Measurements from ENCODE around the gene LZTS3. TPM values are rescaled to one million over a fixed set of nuclear protein-coding genes. Genes with fewer than 3 reads are reported as not detected.

The LZTS3 gene
- total RNA-seq, 1 experiment from 2014 or later = 4.5 TPM

- Histone ChIP-seq H3K36me3 (ENCODE audit: control insufficient read depth, insufficient read depth, low read length) (peaks cover 1% of the 10 kb centered on the region; the same call in 1 of the 2 replicates), H3K4me3 (ENCODE audit: low read depth, low read length) (no peak overlapping the region), H3K9me3 (no peaks in the 10 kb centered on the region), H3K4me1 (no peaks in the 10 kb centered on the region), H3K27me3 (replicated peaks; ENCODE audit: control insufficient read depth, insufficient read depth, low read length) (no peaks in the 10 kb centered on the region)
- peak; percentile 76 to 89 for TF ChIP-seq CTCF (IDR thresholded peaks at IDR 0.05; ENCODE audit: insufficient read depth in 1 of 2, low read depth in 1 of 2, low read length in 1 of 2, severe bottlenecking in 1 of 2, unreplicated experiment in 1 of 2)
- peak; percentile 55 to 62 for DNase-seq
- BruUV-seq (replicated peaks) = no TSS peak
- ChIA-PET POLR2A (no interaction called here), CTCF (interaction anchor here (0.7 kb wide), 2 partner anchors 215 to 335 kb away, joined by 3 read pairs; no protein-coding TSS in a partner anchor)
- Mint-ChIP-seq H3K27me3 (ENCODE audit: insufficient read depth, unreplicated experiment) (no peaks in the 10 kb centered on the region), H3K4me3 (ENCODE audit: unreplicated experiment) (no peak overlapping the region), H3K27ac (ENCODE audit: unreplicated experiment) (no peak overlapping the region), H3K9me3 (ENCODE audit: unreplicated experiment) (no peaks in the 10 kb centered on the region), H3K36me3 (ENCODE audit: insufficient read depth, unreplicated experiment) (peaks cover 2% of the 10 kb centered on the region), H3K4me1 (ENCODE audit: low read depth, unreplicated experiment) (no peaks in the 10 kb centered on the region)
- intact Hi-C loops (cut with micrococcal nuclease; ENCODE audit: unreplicated experiment) = loop anchor here (5.0 kb wide), 3 partner anchors 38 to 202 kb away; no protein-coding TSS in a partner anchor
Measured at GRCh38 chr20:3115190-3116107, 57.9 kb downstream of the LZTS3 start.

Other genes starting within 250 kb of the LZTS3 start
- 0.74 TPM in 1 of 2 replicates, not detected in the other for gene GNRH2, start 129.9 kb downstream of the LZTS3 start, total RNA-seq (2022)
- gene MRPS26, start 127.5 kb downstream of the LZTS3 start, total RNA-seq (2022) = 93.9 and 95.0 TPM in 2 replicates
- gene OXT, start 101.9 kb downstream of the LZTS3 start, total RNA-seq (2022) = 1.9 and 2.7 TPM in 2 replicates
- not detected in 2 replicates for gene AVP, start 88.8 kb downstream of the LZTS3 start, total RNA-seq (2022)
- gene FASTKD5, start 13.7 kb downstream of the LZTS3 start, total RNA-seq (2022) = 24.2 and 27.4 TPM in 2 replicates
- 6.7 and 6.9 TPM in 2 replicates for gene UBOX5, start 13.7 kb downstream of the LZTS3 start, total RNA-seq (2022)
- gene DDRGK1, start 31.1 kb upstream of the LZTS3 start, total RNA-seq (2022) = 76.3 and 84.8 TPM in 2 replicates
- gene ITPA, start 35.9 kb upstream of the LZTS3 start, total RNA-seq (2022) = 68.4 and 73.8 TPM in 2 replicates
- 8.6 and 9.5 TPM in 2 replicates for gene SLC4A11, start 65.6 kb upstream of the LZTS3 start, total RNA-seq (2022)
- gene DNAAF9, start 234.1 kb upstream of the LZTS3 start, total RNA-seq (2022) = not detected in 2 replicates